Esophagus (tissue), 2 donors: ENCODE results near the gene DEFB110. TPM values are rescaled to one million over a fixed set of nuclear protein-coding genes. Genes with fewer than 3 reads are reported as not detected.

Source experiments
- polyA plus RNA-seq, 2 donors: library from polyadenylated mRNA; stranded (reverse); fragments of 200-250 nt; gene quantifications; one replicate each; pipeline ENCODE4 v1.2.3, GENCODE V29; 2013
- donor health status: healthy with polysubstance abuse.
- donor health status: Bipolar disorder and iron deficiency.

DEFB110 gene
- polyA plus RNA-seq, 2 donors = not detected

Other genes with a start within 250 kb of the DEFB110 start
- gene PGK2, start 234.7 kb downstream of the DEFB110 start, polyA plus RNA-seq = not detected
- not detected for gene CRISP1, start 155.5 kb downstream of the DEFB110 start, polyA plus RNA-seq
- not detected for gene DEFB114, start 57.8 kb downstream of the DEFB110 start, polyA plus RNA-seq
- not detected for gene DEFB113, start 52.4 kb downstream of the DEFB110 start, polyA plus RNA-seq
- gene DEFB112, start 27.9 kb upstream of the DEFB110 start, polyA plus RNA-seq = not detected